Stimulated activated CD4-positive, alpha-beta T cell treated with anti-CD3 and anti-CD28 coated beads, Interleukin-2, amount 100 ng/mL, for 24 hours (primary cell): ENCODE measurements around the gene BOLA3.
A peak's percentile ranks its signal among the peaks of the same experiment; 100 is the strongest.
"Not testable (repeated sequence)": the region's sequence is repeated elsewhere in the genome, so short reads cannot be mapped to it uniquely, and the experiment has no call there.

Source experiments
- DNase-seq, 2 donors: peaks; one replicate each; pipeline ENCODE4 v3.0.0-alpha.2; 2020

The BOLA3 gene, protein sequence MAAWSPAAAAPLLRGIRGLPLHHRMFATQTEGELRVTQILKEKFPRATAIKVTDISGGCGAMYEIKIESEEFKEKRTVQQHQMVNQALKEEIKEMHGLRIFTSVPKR

DNA sequence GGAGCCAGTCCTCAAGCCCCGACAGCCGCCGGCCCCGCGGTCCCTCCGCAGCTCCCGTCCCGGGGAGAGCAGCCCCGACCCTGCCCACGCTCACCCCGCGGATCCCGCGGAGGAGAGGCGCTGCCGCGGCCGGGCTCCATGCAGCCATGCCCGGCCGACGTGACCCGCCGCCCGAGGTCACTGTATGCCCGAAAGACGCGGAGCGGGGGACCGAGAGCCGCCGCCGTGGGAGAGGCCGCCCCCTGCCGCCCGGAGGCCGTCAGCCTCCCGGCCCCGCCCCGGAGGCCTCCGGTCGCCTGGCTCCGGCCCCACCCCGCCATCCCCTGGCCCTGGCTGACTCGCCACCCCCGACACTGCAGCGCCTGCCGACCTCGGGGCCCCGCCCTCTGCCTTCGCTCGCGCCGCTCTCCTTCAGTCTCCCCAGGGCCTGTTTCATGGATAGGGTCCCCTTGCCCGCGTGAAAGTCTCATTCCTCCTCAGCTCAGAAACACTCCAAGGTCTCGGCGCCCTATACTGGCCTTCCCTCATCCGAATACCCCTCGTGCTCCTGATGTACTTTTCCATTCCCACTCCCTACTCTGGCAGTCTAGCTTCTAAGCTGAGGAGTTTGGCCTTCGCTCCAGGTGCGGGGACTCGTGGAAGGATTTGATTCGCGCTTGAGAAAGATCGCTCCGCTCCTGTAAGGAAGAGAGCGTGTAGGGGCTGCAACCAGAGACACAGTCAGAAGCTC lies at the start of gene BOLA3:
BOLA3 (minus strand) TSS at position 186 of the 730 bp plus-strand sequence; CDS start at position 148, 38 bp downstream.
- DNase-seq, result peak; percentile 85 to 92

DNA sequence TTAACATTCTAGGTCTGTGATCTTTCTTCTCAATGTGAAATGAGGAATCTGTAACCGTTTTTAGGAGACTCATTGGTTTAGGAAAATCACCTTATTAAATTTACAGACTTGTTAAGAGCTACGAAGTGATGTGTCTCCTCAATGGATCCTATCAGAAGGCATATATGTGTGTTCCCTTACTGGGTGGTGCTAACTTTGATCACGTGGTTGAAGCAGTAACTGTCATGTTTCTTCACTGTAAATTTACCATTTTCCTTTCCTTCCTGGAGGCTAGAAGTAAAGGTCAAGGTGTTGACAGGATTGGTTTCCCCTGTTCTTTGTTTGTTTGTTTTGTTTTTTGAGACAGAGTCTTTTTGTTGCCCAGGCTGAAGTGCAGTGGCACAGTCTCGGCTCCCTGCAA lies 49.3 kb upstream of the BOLA3 start:
- DNase-seq, result no peak

DNA sequence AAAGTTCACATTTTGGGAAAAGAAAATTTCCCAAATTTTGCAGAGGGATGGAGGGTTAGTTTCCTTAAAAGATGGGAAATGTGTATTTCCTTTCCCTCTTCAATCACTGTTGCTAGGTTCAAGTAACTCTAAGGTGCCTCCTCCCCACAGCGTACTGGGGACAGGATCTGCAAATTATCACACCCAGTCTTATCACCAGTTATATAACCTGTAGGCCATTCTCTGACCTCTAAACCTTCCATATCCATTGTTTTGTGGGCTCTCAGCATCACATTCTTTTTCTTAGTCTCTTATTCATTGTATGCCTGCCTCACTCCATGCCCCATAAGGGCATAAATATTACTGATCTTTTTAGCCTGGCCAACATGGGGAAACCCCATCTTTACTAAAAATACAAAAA lies 47.1 kb upstream of the BOLA3 start:
- no peak for DNase-seq

DNA sequence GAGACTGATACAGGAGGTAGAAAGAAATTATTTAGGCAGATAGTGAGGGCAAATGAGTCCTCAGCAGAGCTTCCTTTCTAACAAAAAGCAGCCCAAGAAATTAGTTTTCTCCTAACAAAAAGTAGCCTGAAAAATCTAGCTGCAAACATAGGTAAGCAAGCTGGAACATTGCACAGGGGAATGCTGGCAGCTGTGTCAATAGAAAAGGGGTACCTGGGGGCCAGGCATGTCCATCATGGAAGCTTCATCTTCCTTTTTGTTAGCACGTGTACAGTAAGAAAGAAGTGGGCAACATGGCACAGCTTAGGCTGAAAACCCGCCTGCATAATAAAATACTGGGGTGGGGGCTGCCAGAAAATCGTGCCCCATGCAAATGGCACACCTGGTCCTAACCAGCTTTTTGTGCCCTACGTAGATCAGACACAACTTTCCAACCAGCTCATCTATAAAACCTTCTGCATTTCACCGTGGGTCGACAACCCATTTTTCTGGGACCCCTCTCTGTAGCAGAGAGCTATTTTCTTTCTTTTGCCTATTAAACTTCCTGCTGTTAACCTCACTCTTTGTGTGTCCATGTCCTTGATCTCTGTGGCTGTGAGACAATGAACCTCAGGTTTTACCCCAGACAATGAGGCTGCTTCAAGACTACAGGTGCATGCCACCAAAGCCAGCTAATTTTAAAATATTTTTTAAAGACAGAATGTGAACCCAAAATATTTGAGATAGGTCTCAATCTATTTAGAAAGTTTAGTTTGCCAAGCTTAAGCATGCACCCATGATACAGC lies 44.1 kb upstream of the BOLA3 start:
- DNase-seq, result no peak

GRCh38 chr2:74188696-74189095 lies 41.0 kb upstream of the BOLA3 start:
- no peak for DNase-seq

DNA sequence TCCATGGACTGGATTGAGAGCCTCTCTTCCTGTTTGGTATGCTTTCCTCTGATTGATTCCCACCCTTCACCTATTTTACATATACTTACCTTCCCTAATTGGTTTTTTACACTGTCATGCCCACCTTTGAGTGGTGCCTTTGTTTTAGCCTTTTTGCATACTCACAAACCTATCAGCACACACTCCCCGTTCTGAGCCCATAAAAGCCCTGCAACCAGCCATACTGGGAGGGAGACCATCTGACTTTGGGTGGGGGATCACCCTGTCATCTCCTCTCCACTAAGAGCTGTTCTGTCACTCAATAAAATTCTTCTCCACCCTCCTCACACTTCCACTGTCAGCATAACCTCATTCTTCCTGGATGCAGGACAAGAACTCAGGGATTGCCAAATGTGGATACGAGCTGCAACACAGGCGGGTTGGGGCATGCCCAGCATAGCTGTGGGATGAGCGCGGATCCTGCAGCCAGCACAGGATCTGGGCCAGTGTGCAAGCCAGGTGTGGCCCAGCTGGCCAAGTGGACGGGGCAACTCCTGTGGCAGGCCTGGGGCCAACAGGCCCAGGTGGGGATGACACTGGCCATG lies 40.4 kb upstream of the BOLA3 start:
- DNase-seq, result no peak

- DNase-seq, result not testable (repeated sequence)
Measured at GRCh38 chr2:74186706-74187105, 39.0 kb upstream of the BOLA3 start.

- peak; percentile 33 to 44 for DNase-seq
Measured at GRCh38 chr2:74186038-74186437, 38.3 kb upstream of the BOLA3 start.

- DNase-seq, result no peak
Measured at GRCh38 chr2:74183878-74184277, 36.2 kb upstream of the BOLA3 start.

DNA sequence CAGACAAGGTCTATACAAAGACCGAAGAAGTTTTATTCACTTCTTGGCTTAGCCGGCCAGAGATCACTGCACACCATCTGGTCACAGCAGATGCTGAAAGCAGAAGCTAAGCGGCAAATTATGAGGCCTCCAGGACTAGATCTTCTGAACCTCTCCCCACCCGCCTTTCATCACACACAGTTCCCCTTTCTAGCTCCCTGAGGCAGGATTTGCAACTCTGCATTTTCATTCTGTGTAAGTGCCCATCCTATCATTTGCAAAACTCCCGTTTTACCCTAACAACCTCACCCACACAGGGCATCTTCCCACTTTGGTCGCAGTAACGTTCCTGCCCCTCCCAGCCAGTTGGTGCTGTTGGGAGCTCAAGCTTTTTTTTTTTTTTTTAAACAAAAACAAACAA lies 34.0 kb upstream of the BOLA3 start:
- no peak for DNase-seq

DNA sequence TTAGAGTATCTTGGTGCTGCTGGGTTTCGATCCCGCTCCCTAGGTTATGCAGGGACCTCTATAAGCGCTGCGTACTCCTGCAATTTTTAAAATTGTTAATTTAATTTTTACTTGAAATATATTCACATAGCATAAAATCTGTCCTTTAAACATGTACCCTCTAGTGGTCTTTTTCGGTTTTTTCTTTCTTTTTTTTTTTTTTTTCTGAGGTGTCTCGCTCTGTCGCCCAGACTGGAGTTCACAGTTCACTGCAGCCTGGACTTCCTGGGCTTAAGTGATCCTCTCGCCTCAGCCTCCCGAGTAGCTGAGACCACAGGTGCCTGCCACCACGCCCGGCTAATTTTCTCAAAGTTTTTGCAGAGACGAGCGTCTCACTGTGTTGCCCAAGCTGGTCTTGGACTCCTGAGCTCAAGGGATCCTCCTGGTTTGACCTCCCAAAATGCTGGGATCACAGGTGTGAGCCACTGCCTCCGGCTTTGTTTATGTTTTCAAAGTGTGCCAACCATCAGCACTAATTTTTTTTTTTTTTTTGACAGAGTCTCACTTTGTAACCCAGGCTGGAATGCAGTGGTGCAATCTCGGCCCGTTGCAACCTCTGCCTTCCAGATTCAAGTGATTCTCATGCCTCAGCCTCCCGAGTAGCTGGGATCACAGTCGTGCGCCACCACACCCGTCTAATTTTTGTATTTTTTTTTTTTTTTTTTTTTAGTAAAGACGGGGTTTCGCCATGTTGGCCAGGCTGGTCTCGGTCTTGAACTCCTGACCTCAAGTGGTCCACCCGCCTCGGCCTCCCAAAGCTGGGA lies 31.6 kb upstream of the BOLA3 start:
- DNase-seq, result peak in 1 of 2 donors; percentile 23

DNA sequence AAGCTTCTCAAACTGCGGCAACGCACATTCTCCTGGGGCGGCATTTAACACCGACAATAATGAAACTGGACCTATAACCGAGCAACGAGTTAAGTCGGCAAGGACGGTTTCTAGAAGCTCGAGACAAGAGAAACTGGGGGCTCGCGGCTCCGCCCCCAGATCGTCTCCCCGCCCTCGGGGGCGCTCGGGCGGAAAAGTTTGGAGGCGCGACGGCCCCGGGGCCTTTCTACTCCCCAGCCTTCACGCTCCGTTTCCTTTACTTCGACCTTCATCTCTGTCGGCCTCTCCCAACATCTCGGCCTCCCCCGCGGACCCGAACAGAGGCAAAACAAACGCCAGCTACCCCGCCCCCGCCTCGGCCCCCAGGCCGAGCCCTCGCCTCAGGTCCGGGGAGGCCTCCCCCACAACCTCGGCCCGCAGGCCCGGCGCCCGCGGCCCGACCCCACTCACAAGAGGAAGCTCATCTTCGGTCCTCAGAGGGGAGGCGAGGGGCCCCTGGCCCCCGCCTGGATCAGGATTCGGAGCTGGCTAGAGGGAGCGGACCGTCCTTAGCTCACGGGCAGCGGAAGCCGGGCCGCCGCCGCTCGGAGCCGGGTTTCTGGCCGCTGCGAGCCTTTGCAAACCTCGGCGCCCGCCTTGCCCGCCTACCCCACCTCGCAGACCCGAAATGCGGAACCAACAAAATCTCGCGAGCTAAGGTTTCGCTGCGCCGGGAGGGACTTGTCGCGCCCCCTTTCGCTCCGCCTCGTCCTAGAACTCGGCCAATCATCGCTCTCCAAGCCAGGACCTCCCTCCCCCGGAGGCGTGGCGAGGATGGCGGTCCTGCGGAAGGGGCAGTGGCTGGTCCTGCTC lies 30.7 kb upstream of the BOLA3 start, which contains the start of gene MOB1A:
MOB1A (minus strand) TSS at position 669 of the 852 bp plus-strand sequence; CDS start at position 464, 205 bp downstream.
- DNase-seq, result peak; percentile 98

- no peak for DNase-seq
Measured at GRCh38 chr2:74177696-74178095, 30.0 kb upstream of the BOLA3 start.

- no peak for DNase-seq
Measured at GRCh38 chr2:74174909-74175308, 27.2 kb upstream of the BOLA3 start.

DNA sequence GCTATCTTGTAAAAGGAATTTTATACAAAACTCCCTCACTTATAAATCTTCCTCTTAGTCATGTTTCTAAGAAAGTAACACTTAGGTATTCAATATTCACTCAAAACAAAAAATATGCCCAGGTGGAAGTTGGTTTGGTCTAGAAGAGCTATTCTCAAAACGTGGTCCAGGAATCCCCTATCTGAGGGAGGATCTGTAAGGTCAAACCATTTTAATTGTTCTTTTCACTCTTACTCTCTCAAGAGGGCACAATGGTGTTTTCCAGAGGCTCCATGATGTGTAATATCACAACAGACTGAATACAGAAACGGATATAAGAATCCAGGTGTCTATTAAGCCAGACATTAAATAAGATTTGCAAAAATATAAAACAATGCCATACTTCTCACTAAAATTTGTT lies 21.0 kb upstream of the BOLA3 start:
- no peak for DNase-seq

DNA sequence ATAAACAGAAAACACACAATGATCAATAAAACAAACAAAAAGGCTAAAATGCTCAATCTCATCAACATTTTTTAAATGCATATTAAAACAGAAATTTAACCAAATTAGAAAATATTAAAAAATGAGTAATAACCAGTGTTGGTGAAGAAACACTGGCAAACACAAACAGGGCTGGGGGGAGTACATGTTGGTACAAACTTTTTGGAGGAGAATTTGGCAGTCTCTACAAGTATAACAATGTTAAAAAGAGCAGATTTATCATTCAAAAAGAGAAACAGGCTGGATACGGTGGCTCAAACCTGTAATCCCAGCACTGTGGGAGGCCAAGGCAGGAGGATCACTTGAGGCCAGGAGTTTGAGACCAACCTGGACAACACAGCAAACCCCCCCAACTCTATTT lies 17.0 kb upstream of the BOLA3 start:
- DNase-seq, result no peak

- DNase-seq, result no peak
Measured at GRCh38 chr2:74162951-74163350, 15.2 kb upstream of the BOLA3 start.

GRCh38 chr2:74155830-74156229 lies 8.1 kb upstream of the BOLA3 start:
- no peak for DNase-seq

DNA sequence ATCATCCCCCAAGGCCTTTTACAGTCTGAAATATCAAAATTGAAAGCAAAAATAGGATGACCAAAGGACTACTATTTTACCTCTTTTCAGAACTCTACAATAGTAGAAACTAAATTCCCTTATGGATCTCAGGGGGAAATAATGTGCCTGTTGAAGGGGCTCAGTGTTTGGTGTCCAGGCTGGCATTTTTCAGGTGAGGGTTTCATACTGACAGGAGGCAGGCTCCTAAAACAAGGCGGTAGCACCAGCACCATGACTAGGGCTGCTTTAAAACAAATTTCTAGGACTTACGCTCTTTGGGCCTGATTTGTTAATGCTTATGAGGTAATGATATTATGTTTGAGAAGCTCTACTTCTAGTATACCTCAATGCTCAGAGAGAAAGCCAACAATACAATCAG lies 5.2 kb upstream of the BOLA3 start:
- DNase-seq, result no peak

DNA sequence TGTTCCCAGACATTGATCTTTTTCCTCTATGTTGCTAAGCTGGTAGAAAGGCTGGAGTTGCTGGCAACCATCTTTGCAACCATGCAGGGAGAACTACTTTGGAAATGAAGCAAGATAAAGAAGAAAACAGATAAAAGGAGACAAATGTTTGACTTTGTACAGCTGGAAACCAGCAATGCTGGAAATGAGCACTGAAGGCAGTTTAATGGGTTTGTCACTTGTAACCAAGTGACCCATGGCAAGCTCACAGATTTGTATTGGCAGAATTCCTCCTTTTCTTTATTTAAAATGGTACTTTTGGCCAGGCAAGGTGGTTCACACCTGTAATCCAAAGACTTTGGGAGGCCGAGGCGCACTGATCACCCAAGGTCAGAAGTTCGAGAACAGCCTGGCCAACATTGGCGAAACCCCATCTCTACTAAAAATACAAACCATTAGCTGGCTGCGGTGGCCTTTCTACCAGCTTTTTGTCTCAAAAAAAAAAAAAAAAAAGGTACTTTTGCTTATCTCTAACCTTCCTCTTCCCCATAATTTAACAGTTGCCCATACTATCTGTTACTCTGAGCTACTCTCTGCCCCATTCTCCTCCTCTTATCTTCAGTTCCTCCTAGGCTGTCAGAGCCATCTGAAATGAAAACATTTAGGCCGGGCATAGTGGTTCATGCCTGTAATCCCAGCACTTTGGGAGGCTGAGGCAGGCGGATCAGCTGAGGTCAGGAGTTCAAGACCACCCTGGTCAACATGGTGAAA lies 2.0 kb upstream of the BOLA3 start:
- no peak for DNase-seq

- no peak for DNase-seq
Measured at GRCh38 chr2:74149247-74149525, 1.5 kb upstream of the BOLA3 start.
